Hepatic stellate cell (primary cell): ENCODE measurements around the gene GUCY2C.
"Not testable (repeated sequence)": the region's sequence is repeated elsewhere in the genome, so short reads cannot be mapped to it uniquely, and the experiment has no call there.

Experiments used
- DNase-seq: peaks from one replicate; pipeline ENCODE4 v3.0.0; 2011; ENCODE audit warnings: low spot score

GUCY2C gene

DNA sequence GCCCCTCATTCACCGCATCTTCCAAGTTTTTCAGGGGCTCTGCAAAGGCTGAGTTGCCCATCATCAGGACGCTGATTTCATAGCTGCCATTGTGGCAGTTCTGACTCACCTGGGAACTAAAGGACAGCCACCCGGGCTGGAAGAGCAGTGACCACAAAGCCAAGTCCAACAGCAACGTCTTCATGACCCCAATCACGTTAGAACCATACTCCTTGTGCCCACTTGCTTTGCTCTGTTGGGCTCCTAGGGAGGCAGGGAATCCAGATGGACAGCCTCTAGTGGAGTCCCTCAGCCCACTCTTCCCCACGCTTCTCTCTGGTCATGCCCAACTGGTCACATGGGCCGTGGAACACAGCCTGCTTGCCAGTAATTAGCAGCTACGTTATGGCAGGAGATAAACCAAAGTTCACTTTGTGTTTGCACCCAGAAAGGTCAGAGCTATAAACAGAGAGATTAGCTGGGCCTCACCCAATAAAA is at the start of gene GUCY2C:
GUCY2C (minus strand) TSS at position 335 of the 477 bp plus-strand sequence; CDS start at position 184, 151 bp downstream.
- DNase-seq: no peak

DNA sequence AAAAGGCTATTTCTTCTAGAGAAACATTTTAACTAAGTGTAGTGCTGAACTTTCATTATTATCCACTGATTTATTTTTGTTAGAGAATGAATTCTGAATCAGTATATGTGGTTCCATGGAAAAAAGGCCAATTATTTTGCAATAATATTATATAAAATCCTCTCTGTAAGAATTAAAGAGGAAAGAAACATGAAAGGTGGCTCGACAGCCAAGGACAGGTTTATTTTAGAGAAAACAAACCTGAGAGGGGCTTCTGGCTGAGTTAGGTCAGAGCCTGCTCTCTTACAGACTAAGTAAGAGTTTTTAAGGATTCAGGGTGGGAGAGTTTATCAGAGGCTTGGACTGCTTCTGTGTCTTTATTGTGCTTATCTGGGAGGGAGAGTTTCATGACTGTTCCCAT is 46.7 kb upstream of the GUCY2C start:
- no peak for DNase-seq

DNA sequence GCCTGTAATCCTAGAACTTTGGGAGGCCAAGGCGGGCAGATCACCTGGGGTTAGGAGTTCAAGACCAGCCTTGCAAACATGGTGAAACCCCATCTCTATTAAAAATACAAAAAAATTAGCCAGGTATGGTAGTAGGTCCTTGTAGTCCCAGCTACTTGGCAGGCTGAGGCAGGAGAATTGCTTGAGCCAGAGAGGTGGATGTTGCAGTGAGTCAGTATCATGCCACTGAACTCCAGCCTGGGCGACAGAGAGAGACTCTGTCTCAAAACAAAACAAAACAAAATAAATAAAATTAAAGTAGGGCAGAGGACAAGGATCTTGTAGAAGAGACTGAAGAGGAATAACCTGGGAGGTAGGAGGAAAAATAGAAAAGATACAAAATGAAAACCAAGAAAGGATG is 45.5 kb upstream of the GUCY2C start:
- DNase-seq: no peak

DNA sequence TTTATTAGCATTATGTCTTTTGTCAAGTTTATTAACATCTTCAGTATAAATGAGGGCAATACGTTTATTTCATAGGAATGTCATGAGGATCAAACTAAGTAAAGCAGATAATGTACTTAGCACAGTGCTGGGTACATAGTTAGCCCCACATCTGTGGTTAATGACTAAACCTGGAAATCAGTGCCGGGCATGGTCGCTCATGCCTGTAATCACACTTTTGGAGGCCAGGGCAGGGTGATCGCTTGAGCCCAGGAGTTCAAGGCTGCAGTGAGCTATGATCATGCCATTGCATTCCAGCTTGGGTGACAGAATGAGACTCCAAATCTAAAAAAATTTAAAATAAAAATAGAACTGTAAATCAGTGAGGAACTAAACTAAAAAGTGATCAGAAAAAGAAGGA is 44.8 kb upstream of the GUCY2C start:
- DNase-seq: no peak

DNA sequence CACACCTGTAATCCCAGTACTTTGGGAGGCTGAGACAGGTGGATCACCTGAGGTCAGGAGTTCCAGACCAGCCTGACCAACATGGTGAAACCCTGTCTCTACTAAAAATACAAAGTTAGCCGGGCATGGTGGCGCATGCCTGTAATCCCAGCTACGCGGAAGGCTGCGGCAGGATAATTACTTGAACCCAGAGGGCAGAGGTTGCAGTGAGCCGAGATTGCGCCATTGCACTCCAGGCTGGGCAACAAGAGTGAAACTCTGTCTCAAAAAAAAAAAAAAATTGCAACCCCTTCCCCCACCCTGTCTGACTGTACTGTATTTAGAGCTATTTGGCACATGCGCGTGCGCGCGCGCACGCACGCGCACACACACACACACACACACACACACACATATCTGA is 40.0 kb upstream of the GUCY2C start:
- not testable (repeated sequence) for DNase-seq

DNA sequence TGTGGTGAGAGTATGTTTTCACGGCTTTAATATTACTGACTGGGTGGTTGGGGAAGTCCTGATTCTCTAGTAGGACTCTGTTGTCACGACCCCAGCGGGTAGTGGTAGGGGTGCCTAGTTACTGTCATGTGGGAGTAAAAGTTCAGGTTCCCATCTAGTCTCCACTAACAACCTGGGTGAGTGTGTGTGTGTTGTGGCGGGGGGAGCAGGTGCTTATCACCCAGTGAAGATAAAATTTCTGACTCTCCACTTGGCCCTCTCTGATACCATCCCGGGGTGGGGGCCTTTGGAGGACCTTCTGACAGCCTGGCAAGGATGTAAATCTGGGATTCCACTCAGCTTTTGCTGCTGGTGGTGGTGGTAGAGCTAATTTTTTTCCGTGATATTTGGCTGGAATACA is 35.4 kb upstream of the GUCY2C start:
- DNase-seq: no peak

DNA sequence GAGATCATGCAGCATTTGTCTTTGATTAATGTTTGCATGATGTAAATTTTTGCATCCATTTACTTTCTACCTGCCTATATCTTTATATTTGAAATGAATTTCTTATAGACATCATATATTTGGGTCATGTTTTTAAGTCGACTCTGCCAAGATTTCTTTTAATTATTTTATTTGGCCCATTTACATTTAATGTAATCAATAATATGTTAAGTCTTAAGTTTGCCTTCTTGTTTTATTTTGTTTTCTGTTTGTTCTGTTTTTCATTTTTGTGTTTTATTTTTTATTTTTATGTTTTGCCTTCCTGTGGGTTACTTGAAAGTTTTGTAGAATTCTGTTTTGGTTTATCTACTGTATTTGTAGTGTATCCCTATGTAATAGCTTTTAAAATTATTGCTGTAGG is 33.2 kb upstream of the GUCY2C start:
- no peak for DNase-seq

DNA sequence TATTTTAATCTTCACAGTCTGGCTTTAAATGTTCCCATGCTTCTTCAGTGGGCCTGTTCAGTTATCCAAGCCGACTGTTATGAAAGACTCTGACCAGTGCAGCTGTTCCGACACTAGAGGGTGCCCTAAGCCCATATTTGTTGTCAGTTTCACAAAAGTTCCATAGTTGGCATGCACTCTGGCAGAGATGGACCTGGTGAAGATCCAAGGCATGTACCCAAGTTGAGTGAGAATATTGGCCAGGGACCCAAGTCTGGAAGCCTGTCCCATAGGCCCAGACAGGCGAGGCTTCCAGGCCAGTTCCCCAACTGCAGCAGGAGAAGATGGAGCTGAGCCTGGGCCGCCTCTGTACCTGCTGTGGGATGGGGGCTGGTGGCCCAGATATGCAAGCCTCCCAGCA is 27.4 kb upstream of the GUCY2C start:
- DNase-seq: peak; percentile 26

DNA sequence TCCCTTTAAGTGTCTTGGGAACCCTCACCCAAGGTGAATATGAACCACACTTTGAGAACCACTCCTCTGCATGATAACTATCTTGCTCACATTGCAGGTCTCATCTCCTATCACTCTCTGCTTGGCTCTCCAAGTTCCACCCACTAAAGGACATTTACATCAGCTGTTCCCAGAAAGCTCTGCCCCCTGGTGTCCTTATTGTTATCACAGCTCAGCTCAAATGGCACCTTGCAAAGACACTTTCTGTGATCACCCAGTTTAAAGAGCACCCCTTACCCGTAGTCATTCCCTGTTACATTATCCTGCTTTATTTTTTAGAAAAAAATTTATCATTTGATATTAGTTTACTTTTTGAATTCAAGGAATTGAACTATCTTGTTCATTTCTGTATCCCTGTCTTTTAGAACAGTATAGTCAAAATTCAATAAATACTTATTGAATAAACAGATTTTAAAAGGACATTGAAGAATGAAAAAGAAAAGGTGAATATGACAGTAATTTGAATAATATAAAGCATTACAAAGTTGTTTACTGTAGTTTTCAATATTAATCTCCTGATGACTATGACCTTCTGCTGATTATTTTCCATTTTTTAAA is 20.5 kb upstream of the GUCY2C start:
- peak; percentile 25 for DNase-seq

DNA sequence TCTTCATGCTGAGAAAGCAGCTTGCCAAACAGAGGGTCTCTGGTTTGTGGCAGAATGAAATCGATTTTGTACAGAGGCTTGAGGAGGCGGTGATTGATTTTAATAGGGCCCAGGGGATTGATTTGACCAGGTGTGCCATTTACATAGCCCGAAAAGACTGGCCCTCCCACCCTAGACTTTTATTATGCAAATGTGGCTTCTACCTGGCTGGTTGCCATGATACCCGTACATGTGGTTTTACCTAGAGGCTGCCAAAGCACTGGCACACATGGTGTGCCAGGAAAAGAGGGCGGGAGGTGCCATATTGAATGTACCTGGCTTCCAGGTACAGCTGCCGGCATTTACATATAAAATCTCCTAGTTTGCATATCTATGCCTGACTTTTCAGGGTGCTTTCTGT is 18.0 kb upstream of the GUCY2C start:
- no peak for DNase-seq

DNA sequence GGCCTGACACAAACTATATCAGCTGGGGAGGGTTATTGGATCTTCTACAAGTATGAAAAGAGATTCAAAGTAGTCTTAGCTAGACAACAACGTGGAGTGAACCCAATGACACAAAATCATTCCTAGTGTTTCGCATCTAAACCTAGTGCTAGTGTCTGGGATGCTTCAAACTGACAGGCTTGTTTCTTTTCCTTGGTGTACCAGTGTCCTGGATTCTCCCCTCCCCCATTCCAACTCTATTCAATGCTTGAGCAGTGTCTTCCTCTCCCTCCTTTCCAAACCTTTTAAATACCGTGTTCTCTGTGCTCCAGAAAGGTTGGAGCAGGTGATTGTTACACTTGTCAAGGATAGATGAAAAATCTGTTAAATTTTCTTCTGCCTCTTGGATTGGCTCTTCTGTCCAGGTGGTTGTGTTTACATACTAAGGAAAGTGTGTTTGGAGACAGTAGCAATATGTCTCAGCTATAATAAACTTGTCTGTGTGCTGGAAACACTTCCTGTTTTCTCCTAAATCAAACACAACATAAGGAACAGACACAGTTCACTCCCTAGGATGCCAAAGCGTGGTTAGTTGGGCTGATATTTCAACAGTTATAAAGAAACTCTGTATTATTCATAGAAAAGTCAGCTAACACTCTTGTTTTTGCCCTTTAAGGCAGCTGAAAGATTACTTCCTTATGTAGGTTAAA is 14.4 kb upstream of the GUCY2C start:
- DNase-seq: no peak

DNA sequence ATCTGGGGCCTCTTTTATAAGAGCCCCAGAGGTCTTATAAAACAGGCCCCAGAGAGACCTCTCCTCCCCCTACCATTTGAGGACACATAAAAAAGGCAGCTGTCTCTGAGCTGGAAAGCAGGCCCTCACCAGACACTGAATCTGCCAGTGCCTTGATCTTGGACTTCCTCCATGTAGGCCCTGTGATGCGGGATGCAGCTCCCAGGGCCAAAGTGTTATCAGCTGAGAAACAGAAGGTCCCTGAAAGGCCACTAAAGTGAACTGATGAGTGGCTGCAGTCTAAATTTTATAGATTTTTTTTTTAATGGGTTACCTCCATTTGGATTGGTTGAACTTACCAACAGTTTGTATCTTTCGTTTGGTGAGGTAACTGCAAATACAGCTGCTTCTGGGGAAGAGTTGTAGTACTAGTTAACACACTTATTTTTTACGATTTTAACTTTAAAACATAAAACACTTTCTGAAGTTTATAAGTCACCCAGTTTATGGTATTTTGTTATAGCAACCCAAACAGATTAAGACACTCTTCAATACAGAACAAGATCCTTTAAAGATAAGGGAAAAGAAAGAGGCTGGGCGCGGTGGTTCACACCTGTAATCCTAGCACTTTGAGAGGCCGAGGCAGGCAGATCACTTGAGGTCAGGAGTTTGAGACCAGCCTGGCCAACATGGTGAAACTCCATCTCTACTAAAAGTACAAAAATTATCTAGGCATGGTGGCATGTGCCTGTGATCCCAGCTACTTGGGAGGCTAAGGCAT is 5.6 kb upstream of the GUCY2C start:
- DNase-seq: no peak

DNA sequence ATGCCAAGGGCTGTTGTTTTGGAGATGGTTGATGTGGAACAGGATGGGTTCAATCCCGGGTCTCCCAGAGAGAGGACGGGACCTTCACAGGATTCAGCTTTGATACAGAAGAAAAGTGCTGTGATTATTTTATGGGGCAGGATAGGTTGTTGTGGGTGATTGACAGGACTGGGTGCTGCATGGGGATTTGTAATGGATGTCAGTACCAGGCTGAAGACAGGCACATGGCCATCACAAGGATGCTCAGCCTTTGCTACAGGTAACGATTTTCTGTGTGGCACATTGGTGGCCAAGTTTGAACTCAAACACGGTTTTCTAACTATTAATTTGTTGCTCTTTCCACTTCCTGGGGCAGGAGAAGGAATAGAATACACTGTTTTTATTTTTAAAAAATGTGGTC is 4.5 kb upstream of the GUCY2C start:
- DNase-seq: no peak

DNA sequence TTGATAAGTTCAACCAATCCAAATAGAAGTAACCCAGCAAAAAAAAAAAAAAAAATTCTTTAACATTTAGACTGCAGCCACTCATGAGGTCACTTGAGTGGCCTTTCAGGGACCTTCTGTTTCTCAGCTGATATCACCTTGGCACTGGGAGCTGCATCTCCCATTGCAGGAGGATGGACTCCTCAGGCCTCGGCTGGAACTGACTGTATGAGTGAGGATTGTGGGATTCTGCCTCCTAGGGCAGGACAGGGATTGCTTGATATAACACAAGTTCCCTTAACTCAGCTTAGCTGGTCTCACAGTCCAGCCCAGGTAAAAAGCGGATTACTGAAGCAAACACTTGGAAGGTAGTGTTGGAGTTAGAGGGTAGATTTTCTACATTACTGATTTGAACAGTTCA is 3.5 kb upstream of the GUCY2C start:
- DNase-seq: no peak

DNA sequence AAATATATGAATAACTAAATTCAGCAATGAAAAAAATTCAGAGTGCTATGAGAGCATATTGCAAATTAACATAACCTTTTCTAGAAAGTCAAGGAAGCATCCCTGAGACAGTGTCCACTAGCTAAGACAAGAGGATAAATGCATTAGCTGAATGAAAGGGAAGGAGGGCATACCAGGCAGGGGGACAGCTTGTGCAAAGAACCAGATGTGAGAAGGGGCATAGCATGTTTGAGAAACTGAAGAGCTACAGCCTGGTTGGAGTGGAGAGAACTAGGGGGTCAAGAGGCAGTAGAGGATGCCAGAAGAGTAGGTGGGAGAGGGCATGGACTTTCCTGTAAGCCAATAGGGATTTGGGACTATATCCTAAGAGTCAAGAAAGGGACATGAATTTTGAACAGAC is 2.2 kb upstream of the GUCY2C start:
- no peak for DNase-seq

DNA sequence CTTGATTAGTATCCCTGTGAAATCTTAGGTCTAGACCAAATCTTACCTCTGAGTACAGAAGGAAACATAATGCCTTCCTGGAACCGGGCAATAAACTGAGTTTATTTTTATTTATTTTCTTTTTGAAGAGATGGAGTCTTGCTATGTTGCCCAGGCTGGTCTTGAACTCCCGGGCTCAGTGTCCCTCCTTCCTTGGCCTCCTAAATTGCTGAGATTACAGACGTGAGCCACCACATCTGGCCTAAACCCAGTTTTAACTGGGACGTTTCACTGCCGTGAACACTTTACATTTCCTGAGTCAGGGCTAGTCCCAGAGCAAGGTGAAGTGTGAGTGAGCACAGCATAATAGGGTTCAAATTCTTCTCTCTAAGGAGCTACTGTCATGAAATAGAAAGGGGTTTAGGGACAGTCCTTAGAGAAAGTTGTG is 671 bp downstream of the GUCY2C start:
- no peak for DNase-seq

DNA sequence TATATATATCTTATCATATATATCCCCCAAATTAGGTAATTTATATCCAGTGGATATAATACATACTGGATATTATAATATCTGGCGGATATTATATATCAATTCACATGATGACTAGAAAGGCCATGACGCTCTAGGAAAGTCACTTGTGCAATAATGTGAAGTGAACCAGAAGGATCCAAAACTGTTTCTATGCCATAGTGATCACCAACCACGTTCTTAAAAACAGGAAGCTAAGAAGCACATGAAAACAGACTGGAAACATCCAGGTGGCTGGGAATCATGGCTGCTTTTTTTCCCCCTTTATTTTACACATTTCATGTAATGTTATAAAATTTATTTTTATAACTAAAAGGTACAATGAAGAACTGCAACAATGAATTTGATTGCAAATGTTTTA is 1.4 kb downstream of the GUCY2C start:
- no peak for DNase-seq

DNA sequence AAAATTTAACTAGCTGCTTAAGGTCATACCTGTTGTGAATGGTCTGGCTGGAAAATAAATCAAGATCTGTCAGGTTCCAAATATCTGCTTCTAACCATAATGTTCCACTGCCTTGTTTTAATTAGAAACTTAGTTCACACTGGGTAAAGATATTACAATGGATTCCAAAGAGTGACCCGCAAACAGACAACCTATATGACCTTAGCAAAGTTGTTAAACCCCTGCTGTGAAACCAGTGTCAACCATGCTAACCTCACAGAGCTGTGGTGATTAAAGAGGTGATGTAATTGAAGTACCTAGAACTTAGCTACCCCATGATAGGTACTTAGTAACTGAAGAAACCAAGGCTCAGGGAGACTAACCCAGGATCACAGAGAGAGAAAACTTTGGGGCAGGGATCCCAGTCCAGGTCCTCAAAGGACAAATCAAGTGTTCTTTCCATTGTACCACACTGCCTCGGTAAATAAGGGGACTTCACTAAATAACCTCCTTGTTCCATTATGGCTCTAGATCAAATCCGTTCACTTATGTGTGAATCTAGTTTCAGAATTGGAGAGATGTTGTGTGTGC is 2.2 kb downstream of the GUCY2C start:
- no peak for DNase-seq

DNA sequence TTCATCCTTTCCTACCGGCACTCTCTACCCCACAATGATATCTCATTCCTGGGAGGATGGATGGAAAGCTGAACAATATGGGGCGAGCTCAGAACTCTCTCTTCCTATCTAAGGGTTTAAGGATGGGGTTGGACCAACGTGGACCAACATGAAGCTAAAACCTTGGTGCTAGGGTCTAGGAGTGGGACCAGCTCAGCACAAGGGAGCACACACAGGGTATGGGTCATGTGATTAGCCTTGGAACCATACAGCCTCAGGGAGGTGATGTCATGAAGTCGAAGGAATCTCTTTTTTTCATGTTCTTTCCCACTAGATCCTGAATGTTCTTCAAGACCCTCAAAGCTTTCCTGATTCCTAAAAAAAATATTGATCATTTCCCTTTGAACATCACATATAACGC is 3.3 kb downstream of the GUCY2C start:
- DNase-seq: no peak

DNA sequence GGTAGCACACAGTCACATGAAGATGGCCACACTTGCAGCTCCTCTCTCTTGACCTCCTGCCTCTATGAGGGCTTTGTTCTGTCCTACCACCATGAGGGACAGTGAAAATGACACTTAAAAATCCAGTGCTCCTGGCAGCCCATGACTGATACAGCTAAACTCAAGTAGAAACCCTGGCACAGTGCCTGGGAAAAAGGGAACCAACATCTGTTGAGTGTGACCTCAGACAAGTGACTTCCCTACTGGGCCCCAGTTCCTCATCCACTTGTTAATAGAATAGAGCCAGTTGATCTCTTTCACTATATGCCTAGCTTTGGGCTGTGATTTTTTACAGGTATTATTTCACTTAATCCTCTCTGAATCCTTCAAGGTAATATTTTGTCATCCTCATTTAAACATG is 4.8 kb downstream of the GUCY2C start:
- DNase-seq: no peak

DNA sequence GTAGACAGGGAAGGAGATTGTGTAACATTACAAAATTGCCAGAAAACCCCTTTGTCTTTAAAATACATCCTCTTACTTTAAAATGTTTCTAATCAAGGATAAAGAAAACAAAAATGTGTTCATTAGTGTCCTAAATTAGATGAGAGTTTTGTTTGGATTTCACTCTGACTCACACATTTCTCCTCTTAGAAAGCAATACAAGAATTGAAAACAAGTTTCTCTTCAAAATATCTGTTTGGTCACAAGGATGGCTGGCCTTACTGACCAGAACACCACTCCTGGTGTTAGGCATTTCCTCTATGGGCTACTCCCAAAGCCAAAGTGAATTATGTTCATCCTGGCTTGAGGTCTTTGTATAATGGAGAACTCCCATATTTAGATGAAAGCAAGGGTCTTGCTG is 6.4 kb downstream of the GUCY2C start:
- DNase-seq: no peak

DNA sequence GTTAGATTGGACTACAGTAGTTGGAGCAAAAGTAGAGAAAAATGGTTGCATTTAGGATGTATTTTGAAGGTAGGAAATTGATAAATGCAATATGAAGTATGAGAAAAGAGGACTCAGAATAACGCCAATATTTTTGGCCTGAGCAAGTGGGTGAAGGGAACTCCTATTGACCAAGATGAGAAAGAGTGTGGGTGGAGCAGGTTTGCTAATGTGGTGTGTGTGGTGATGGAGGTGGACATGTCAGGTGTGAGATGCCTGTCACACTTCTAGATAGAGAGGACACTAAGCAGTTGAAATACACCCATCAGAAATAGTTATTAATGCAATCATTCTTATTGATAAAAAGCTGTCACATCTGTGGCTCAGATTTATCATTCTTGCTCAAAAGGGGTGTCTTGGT is 7.3 kb downstream of the GUCY2C start:
- DNase-seq: no peak

DNA sequence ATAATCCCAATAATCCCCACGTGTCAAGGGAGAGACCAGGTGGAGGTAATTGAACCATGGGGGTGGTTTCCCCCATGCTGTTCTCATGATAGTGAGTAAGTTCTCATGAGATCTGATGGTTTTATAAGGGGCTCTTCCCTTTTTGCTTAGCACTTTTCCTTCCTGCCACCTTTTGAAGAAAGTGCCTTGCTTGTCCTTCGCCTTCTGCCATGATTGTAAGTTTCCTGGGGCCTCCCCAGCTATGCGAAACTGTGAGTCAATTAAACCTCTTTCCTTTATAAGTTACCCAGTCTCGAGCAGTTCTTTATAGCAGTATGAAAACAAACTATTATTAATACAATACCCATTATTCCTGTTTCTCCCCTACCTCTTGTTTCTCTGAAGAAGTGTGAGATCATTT is 14.2 kb downstream of the GUCY2C start:
- DNase-seq: not testable (repeated sequence)
